ENCODE results near the gene FREM1. TPM values are rescaled to one million over a fixed set of nuclear protein-coding genes. Genes with fewer than 3 reads are reported as not detected.

FREM1 gene, protein sequence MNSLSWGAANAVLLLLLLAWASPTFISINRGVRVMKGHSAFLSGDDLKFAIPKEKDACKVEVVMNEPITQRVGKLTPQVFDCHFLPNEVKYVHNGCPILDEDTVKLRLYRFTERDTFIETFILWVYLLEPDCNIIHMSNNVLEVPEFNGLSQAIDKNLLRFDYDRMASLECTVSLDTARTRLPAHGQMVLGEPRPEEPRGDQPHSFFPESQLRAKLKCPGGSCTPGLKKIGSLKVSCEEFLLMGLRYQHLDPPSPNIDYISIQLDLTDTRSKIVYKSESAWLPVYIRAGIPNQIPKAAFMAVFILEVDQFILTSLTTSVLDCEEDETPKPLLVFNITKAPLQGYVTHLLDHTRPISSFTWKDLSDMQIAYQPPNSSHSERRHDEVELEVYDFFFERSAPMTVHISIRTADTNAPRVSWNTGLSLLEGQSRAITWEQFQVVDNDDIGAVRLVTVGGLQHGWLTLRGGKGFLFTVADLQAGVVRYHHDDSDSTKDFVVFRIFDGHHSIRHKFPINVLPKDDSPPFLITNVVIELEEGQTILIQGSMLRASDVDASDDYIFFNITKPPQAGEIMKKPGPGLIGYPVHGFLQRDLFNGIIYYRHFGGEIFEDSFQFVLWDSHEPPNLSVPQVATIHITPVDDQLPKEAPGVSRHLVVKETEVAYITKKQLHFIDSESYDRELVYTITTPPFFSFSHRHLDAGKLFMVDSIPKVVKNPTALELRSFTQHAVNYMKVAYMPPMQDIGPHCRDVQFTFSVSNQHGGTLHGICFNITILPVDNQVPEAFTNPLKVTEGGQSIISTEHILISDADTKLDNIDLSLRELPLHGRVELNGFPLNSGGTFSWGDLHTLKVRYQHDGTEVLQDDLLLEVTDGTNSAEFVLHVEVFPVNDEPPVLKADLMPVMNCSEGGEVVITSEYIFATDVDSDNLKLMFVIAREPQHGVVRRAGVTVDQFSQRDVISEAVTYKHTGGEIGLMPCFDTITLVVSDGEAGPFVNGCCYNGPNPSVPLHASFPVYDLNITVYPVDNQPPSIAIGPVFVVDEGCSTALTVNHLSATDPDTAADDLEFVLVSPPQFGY (N-terminal part only)
- total RNA-seq, result 10 to 100 TPM in 1 of 2 donors, 1 to 10 TPM in 1; 2.1 to 21.8 TPM
- polyA plus RNA-seq, result under 1 TPM; 0.33 to 0.41 TPM
- long read RNA-seq, donor 1, full-length matches to known transcripts, result 2 of 7 reads
- long read RNA-seq, donor 1, partial matches to known transcripts, result 5 of 7 reads
- long read RNA-seq, donor 1, other reads (novel, unspliced or antisense), result 0 of 7 reads
- long read RNA-seq, donor 2, result 0 reads
- long read RNA-seq, donor 3, result 0 reads
- long read RNA-seq, donor 4, partial matches to known transcripts, result 6 of 6 reads
- long read RNA-seq, donor 4, other reads (novel, unspliced or antisense), result 0 of 6 reads
- long read RNA-seq, donor 5, partial matches to known transcripts, result 0 of 2 reads
- long read RNA-seq, donor 5, other reads (novel, unspliced or antisense), result 0 of 2 reads

DNA sequence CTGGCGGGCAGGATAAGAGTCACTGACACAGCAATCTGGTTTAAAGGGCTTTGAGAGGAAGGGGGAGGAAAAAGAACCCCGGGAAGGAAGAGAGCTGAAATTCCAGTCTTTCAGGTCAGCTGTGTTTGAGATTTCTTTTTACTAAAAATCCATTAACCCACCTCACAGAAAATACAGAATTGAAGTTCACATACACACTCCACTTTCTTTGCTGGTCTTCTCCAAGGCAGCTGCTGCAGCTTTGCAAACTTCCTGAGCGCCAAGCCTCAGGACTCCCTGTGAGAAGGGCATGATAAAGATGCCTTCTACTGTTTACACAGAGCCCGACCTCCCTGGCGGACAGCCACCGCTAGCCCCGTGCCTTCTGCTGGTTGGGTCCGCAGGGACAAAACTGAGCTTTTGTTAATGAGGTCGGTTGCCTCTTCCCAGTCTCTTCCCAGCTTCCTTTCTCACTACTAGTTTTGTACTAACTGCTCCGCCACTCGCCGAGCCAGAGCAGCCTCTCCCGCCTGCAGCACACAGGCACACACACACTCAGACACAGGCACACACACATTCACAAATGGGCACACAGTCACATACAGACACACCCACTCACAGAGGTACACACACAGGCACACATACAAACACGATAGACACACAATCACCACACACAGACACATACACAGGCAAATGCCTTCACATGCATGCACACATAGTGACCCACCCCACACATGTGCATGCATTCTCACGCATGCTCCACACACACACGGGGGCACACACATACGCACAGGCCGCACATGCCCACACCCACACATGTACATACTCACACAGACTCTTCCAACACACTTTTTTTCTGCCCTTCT lies at the start of gene FREM1:
FREM1 (minus strand) TSS at position 468 of the 845 bp plus-strand sequence. CDS start 41,451 bp downstream, outside the sequence.
- Histone ChIP-seq H3K4me1 (ENCODE audit: control insufficient read depth in 5 of 5, insufficient read depth in 5 of 5, low read length in 5 of 5) (peaks cover 0 to 64% (median 16%) of the 10 kb centered on the region in 5 donors), H3K9me3 (ENCODE audit: control insufficient read depth in 4 of 4, insufficient read depth in 3 of 4, low read length in 3 of 4) (no peaks in the 10 kb centered on the region), H3K27ac (ENCODE audit: low read depth in 1 of 2, low read length in 1 of 2) (peak within 1 kb of the TSS in 1 of 2 donors; percentile 3), H3K9ac (ENCODE audit: insufficient read depth in 1 of 2, low read length in 2 of 2) (peak within 1 kb of the TSS; percentile 50 to 99), H3K36me3 (ENCODE audit: control insufficient read depth in 4 of 4, insufficient read depth in 4 of 4, low read length in 4 of 4) (no peaks in the 10 kb centered on the region), H3K4me3 (no peak within 1 kb of the TSS), H3K27me3 (ENCODE audit: control insufficient read depth in 3 of 3, insufficient read depth in 3 of 3, low read length in 2 of 3) (no peaks in the 10 kb centered on the region)
- DNase-seq, result peak; percentile 85 to 88 (median 88)
- ATAC-seq (ENCODE audit: insufficient read depth, low FRiP score), result no peak
- WGBS, 2 donors, result 30 to 41% methylated on average over 18 of the region's 18 CpGs
- TF ChIP-seq, protein P1, sequence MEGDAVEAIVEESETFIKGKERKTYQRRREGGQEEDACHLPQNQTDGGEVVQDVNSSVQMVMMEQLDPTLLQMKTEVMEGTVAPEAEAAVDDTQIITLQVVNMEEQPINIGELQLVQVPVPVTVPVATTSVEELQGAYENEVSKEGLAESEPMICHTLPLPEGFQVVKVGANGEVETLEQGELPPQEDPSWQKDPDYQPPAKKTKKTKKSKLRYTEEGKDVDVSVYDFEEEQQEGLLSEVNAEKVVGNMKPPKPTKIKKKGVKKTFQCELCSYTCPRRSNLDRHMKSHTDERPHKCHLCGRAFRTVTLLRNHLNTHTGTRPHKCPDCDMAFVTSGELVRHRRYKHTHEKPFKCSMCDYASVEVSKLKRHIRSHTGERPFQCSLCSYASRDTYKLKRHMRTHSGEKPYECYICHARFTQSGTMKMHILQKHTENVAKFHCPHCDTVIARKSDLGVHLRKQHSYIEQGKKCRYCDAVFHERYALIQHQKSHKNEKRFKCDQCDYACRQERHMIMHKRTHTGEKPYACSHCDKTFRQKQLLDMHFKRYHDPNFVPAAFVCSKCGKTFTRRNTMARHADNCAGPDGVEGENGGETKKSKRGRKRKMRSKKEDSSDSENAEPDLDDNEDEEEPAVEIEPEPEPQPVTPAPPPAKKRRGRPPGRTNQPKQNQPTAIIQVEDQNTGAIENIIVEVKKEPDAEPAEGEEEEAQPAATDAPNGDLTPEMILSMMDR (IDR thresholded peaks at IDR 0.05; ENCODE audit: control extremely low read depth, extremely low read depth), result no peak

GRCh38 chr9:14958989-14959388 lies 48.8 kb upstream of the FREM1 start:
- no peak overlapping the region for H3K9ac ChIP-seq (ENCODE audit: insufficient read depth in 1 of 2, low read length in 2 of 2)
- H3K9me3 ChIP-seq (ENCODE audit: control insufficient read depth in 4 of 4, insufficient read depth in 3 of 4, low read length in 3 of 4), result no peaks in the 10 kb centered on the region
- H3K27me3 ChIP-seq (ENCODE audit: control insufficient read depth in 3 of 3, insufficient read depth in 3 of 3, low read length in 2 of 3), result no peaks in the 10 kb centered on the region
- TF ChIP-seq, protein P1 (IDR thresholded peaks at IDR 0.05; ENCODE audit: control extremely low read depth, extremely low read depth), result no peak
- ATAC-seq (ENCODE audit: insufficient read depth, low FRiP score) (no peak), DNase-seq (no peak)
- H3K27ac ChIP-seq (ENCODE audit: low read depth in 1 of 2, low read length in 1 of 2), result no peak overlapping the region
- H3K4me1 ChIP-seq (ENCODE audit: control insufficient read depth in 5 of 5, insufficient read depth in 5 of 5, low read length in 5 of 5), result peaks cover 0 to 3% (median 0%) of the 10 kb centered on the region in 5 donors
- no peak overlapping the region for H3K4me3 ChIP-seq
- no peaks in the 10 kb centered on the region for H3K36me3 ChIP-seq (ENCODE audit: control insufficient read depth in 4 of 4, insufficient read depth in 4 of 4, low read length in 4 of 4)

- DNase-seq (no peak), ATAC-seq (ENCODE audit: insufficient read depth, low FRiP score) (no peak)
- Histone ChIP-seq H3K36me3 (ENCODE audit: control insufficient read depth in 4 of 4, insufficient read depth in 4 of 4, low read length in 4 of 4) (no peaks in the 10 kb centered on the region), H3K9me3 (ENCODE audit: control insufficient read depth in 4 of 4, insufficient read depth in 3 of 4, low read length in 3 of 4) (no peaks in the 10 kb centered on the region), H3K9ac (ENCODE audit: insufficient read depth in 1 of 2, low read length in 2 of 2) (no peak overlapping the region), H3K27ac (ENCODE audit: low read depth in 1 of 2, low read length in 1 of 2) (no peak overlapping the region), H3K4me1 (ENCODE audit: control insufficient read depth in 5 of 5, insufficient read depth in 5 of 5, low read length in 5 of 5) (peaks cover 0 to 3% (median 0%) of the 10 kb centered on the region in 5 donors), H3K4me3 (no peak overlapping the region), H3K27me3 (ENCODE audit: control insufficient read depth in 3 of 3, insufficient read depth in 3 of 3, low read length in 2 of 3) (no peaks in the 10 kb centered on the region)
- 40 to 49% methylated on average over 2 of the region's 2 CpGs for WGBS, 2 donors
- TF ChIP-seq, protein P1 (IDR thresholded peaks at IDR 0.05; ENCODE audit: control extremely low read depth, extremely low read depth), result no peak
These were observed 46.9 kb upstream of the FREM1 start for GRCh38 chr9:14957109-14957508.

Measured in lung (tissue), 16 donors.